ENCODE measurements around the gene FKBP10. TPM values are rescaled to one million over a fixed set of nuclear protein-coding genes. Genes with fewer than 3 reads are reported as not detected.
"Not testable (repeated sequence)": the region's sequence is repeated elsewhere in the genome, so short reads cannot be mapped to it uniquely, and the experiment has no call there.

FKBP10 gene
- total and polyA plus RNA-seq, 4 donors: 0.71 to 17.6 (median 5.6) TPM

DNA sequence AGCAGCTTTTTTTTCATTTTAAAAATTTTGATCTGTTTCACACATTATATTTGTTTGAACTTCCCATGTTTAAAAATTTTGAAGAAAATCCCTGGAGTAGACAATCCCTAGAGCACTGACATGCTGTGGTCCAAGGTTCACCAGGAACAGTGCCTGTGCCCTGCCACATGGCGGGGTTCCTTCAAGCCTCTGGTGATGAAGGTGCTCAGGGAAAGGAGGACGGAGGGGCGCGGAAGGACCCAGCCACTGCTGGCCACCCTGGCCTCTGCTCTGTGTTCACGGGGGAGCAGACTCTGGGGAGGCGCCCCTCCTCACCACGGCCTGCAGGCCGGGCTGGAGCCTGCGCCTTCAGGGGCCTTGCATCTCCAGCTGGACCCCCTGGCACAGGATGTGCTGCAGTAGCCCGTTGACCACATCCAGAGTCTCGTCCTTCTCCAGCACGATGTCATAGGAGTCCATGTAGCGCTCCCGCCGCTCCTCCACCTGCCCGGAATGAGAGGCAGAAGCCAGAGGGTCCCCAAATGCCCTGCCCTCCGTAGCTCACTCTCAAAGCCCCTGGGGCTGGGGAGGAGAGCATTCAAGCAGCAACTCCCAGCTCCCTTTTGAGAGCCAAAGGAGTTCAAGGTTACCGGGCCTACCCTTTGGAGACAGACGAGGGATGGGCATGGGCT, 12.5 kb downstream of the FKBP10 start:
- Histone ChIP-seq H3K27ac (ENCODE audit: low read depth in 1 of 2, low read length in 2 of 2) (no peak overlapping the region), H3K9me3 (ENCODE audit: control insufficient read depth in 4 of 4, low read length in 3 of 4) (no peaks in the 10 kb centered on the region), H3K36me3 (ENCODE audit: control insufficient read depth in 4 of 4, insufficient read depth in 3 of 4, low read depth in 1 of 4, low read length in 3 of 4) (peaks cover 4 to 28% (median 7%) of the 10 kb centered on the region in 4 donors), H3K4me1 (ENCODE audit: control insufficient read depth in 4 of 4, insufficient read depth in 4 of 4, low read length in 3 of 4) (no peaks in the 10 kb centered on the region), H3K27me3 (ENCODE audit: control insufficient read depth in 4 of 4, insufficient read depth in 4 of 4, low read length in 3 of 4) (no peaks in the 10 kb centered on the region), H3K9ac (ENCODE audit: low read depth in 1 of 2, low read length in 2 of 2) (no peak overlapping the region), H3K4me3 (ENCODE audit: low read depth in 1 of 3, low read length in 3 of 3) (no peak overlapping the region)
- 93% methylated on average over 19 of the region's 19 CpGs for WGBS
- TF ChIP-seq HNF4A (conservative IDR thresholded peaks at IDR 0.05): no peak
- TF ChIP-seq, protein P1, sequence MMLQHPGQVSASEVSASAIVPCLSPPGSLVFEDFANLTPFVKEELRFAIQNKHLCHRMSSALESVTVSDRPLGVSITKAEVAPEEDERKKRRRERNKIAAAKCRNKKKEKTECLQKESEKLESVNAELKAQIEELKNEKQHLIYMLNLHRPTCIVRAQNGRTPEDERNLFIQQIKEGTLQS (IDR thresholded peaks at IDR 0.05): no peak
- TF ChIP-seq HNF4G (IDR thresholded peaks at IDR 0.05): no peak
- TF ChIP-seq FOXA2 (IDR thresholded peaks at IDR 0.05): no peak
- TF ChIP-seq RXRA (IDR thresholded peaks at IDR 0.05): no peak
- TF ChIP-seq GABPA (IDR thresholded peaks at IDR 0.05 in 1 of 2, conservative IDR thresholded peaks at IDR 0.05 in 1 of 2): no peak
- TF ChIP-seq RAD21 (IDR thresholded peaks at IDR 0.05): no peak
- no peak for TF ChIP-seq JUND (IDR thresholded peaks at IDR 0.05)
- TF ChIP-seq, protein P2, sequence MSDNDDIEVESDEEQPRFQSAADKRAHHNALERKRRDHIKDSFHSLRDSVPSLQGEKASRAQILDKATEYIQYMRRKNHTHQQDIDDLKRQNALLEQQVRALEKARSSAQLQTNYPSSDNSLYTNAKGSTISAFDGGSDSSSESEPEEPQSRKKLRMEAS (IDR thresholded peaks at IDR 0.05): no peak
- TF ChIP-seq, protein P3, sequence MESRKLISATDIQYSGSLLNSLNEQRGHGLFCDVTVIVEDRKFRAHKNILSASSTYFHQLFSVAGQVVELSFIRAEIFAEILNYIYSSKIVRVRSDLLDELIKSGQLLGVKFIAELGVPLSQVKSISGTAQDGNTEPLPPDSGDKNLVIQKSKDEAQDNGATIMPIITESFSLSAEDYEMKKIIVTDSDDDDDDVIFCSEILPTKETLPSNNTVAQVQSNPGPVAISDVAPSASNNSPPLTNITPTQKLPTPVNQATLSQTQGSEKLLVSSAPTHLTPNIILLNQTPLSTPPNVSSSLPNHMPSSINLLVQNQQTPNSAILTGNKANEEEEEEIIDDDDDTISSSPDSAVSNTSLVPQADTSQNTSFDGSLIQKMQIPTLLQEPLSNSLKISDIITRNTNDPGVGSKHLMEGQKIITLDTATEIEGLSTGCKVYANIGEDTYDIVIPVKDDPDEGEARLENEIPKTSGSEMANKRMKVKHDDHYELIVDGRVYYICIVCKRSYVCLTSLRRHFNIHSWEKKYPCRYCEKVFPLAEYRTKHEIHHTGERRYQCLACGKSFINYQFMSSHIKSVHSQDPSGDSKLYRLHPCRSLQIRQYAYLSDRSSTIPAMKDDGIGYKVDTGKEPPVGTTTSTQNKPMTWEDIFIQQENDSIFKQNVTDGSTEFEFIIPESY (IDR thresholded peaks at IDR 0.05): no peak
- no peak for TF ChIP-seq SP1 (IDR thresholded peaks at IDR 0.05)
- TF ChIP-seq FOXA1 (IDR thresholded peaks at IDR 0.05): no peak
- no peak for DNase-seq (ENCODE audit: low spot score)

DNA sequence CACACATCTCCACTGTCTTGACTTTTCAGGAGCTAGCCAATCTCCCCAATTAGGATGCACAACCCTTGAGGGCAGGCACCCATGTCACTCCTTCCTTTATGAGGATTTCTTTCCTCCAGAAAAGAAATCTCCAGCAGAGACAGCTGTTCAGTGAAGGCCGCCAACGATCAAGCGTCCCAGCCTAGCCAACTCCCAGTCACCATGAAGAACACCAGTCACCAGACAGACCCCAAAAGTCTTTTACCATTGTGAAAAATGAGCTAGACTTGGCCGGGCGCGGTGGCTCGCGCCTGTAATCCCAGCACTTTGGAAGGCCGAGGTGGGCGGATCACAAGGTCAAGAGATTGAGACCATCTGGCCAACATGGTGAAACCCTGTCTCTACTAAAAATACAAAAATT, 17.2 kb downstream of the FKBP10 start:
- H3K4me1 ChIP-seq (ENCODE audit: control insufficient read depth in 4 of 4, insufficient read depth in 4 of 4, low read length in 3 of 4); H3K9ac ChIP-seq (ENCODE audit: low read depth in 1 of 2, low read length in 2 of 2); H3K9me3 ChIP-seq (ENCODE audit: control insufficient read depth in 4 of 4, low read length in 3 of 4); H3K27ac ChIP-seq (ENCODE audit: low read depth in 1 of 2, low read length in 2 of 2); H3K4me3 ChIP-seq (ENCODE audit: low read depth in 1 of 3, low read length in 3 of 3); DNase-seq (ENCODE audit: low spot score); H3K27me3 ChIP-seq (ENCODE audit: control insufficient read depth in 4 of 4, insufficient read depth in 4 of 4, low read length in 3 of 4): not testable (repeated sequence)
- 88% methylated on average over 10 of the region's 10 CpGs for WGBS
- H3K36me3 ChIP-seq (ENCODE audit: control insufficient read depth in 4 of 4, insufficient read depth in 3 of 4, low read depth in 1 of 4, low read length in 3 of 4): peaks cover 9 to 38% (median 18%) of the 10 kb centered on the region in 4 donors

DNA sequence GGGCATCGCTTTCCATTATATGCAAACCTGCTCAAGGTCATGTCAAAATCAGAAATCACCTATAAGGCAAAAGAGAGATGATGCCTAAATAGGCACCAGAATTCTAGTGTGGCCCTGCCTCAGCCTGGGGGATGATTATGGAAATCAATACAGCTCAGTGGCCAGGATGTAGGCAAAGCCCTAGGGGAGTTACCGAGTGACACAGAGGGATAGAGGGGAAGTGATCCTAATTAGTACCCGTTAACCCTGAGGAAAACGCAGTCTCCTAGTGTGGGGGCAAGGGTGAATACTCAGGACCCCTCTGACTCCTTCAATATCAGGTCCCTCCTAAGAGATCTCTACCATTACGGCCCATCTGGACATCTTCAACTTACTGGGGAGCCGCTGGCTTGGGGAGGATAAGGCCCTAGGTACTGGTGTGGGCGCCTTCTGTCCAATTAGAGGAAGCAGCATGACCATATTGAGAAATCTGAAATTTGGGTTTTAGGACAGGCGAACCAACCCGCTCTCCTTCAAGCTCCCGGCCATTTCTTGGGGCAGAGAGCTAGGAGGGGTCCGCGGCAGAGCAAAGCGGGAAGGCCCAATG, 22.5 kb downstream of the FKBP10 start:
- H3K9me3 ChIP-seq (ENCODE audit: control insufficient read depth in 4 of 4, low read length in 3 of 4): no peaks in the 10 kb centered on the region
- H3K9ac ChIP-seq (ENCODE audit: low read depth in 1 of 2, low read length in 2 of 2): no peak overlapping the region
- H3K4me3 ChIP-seq (ENCODE audit: low read depth in 1 of 3, low read length in 3 of 3): peak overlapping the region; percentile 57 to 81 (median 59)
- H3K4me1 ChIP-seq (ENCODE audit: control insufficient read depth in 4 of 4, insufficient read depth in 4 of 4, low read length in 3 of 4): peaks cover 1 to 9% (median 5%) of the 10 kb centered on the region in 4 donors
- H3K27ac ChIP-seq (ENCODE audit: low read depth in 1 of 2, low read length in 2 of 2): no peak overlapping the region
- no peaks in the 10 kb centered on the region for H3K27me3 ChIP-seq (ENCODE audit: control insufficient read depth in 4 of 4, insufficient read depth in 4 of 4, low read length in 3 of 4)
- peaks cover 5 to 15% (median 9%) of the 10 kb centered on the region in 4 donors for H3K36me3 ChIP-seq (ENCODE audit: control insufficient read depth in 4 of 4, insufficient read depth in 3 of 4, low read depth in 1 of 4, low read length in 3 of 4)
- 27% methylated on average over 13 of the region's 13 CpGs for WGBS
- no peak for DNase-seq (ENCODE audit: low spot score)
- TF ChIP-seq FOXA1 (IDR thresholded peaks at IDR 0.05) (no peak), RXRA (IDR thresholded peaks at IDR 0.05) (no peak), RAD21 (IDR thresholded peaks at IDR 0.05) (no peak), EGR1 (IDR thresholded peaks at IDR 0.05; ENCODE audit: low read depth in 2 of 2) (no peak), JUND (IDR thresholded peaks at IDR 0.05) (no peak), HNF4G (IDR thresholded peaks at IDR 0.05) (no peak), TAF1 (conservative IDR thresholded peaks at IDR 0.05) (no peak), HNF4A (conservative IDR thresholded peaks at IDR 0.05) (no peak), FOXA2 (IDR thresholded peaks at IDR 0.05) (no peak), NR2F2 (IDR thresholded peaks at IDR 0.05) (no peak), GABPA (IDR thresholded peaks at IDR 0.05 in 1 of 2, conservative IDR thresholded peaks at IDR 0.05 in 1 of 2) (no peak)
- TF ChIP-seq, protein P4, sequence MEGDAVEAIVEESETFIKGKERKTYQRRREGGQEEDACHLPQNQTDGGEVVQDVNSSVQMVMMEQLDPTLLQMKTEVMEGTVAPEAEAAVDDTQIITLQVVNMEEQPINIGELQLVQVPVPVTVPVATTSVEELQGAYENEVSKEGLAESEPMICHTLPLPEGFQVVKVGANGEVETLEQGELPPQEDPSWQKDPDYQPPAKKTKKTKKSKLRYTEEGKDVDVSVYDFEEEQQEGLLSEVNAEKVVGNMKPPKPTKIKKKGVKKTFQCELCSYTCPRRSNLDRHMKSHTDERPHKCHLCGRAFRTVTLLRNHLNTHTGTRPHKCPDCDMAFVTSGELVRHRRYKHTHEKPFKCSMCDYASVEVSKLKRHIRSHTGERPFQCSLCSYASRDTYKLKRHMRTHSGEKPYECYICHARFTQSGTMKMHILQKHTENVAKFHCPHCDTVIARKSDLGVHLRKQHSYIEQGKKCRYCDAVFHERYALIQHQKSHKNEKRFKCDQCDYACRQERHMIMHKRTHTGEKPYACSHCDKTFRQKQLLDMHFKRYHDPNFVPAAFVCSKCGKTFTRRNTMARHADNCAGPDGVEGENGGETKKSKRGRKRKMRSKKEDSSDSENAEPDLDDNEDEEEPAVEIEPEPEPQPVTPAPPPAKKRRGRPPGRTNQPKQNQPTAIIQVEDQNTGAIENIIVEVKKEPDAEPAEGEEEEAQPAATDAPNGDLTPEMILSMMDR (IDR thresholded peaks at IDR 0.05; ENCODE audit: low read depth, low read length, missing input control): no peak
- TF ChIP-seq, protein P1 (IDR thresholded peaks at IDR 0.05): no peak
- TF ChIP-seq, protein P2 (IDR thresholded peaks at IDR 0.05): no peak
- TF ChIP-seq, protein P3 (IDR thresholded peaks at IDR 0.05): no peak
